C4-2B (cell line): ENCODE results near the gene AFAP1L1.

Experiments
- ZFX ChIP-seq: fragments of 450-650 bp; IDR thresholded peaks from 2 replicates; pipeline ENCODE4 v1.6.1; 2017
- TF ChIP-seq, protein P1 (sequence below): fragments of 450-650 bp; conservative IDR thresholded peaks from 2 replicates; pipeline ENCODE4 v1.5.1; 2017; ENCODE audit warnings: mild to moderate bottlenecking

DNA sequence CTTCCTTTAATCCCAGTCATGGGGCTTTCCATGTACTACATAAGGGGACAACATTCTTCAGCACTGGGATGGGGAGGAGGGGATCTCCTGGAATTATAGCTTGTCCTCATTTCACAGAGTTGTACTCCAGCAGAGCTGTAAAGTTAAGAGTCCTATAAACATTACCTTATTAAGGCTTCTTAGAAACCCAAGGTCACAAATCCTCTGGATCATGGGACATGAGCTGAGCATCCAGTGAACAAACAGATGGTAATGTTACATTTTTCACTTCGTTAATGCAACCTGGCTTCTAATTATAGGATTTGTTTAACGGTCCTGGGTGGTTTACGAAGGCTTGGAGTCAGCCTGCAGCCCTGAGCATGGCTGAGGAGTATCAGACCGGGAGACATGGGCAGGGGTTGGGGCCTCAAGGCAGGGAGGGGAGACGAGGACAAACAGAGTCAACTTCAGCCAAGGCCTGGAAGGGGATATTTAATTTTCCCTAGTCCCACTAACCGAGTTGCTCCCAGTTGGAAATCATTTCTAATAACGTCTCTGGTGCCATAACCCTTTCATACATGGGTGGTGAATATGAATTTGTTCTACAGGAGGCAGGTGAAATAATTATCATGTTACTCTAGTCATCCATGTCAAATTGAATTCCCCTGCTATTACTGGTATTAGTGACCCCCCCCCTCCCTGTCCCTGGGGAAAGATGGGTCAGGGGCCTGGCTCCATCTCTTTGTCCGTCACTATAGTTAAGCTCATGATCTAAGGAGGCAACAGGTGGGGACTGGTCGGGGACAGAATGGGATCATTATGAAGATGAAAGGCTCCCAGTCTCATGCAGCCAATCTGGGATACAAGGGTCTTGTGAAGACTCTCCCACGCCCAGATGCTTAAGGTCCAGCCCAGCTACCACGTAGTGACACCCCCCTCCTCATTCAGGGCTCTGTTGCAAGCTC is 118.2 kb downstream of the AFAP1L1 start:
- TF ChIP-seq, protein P1, sequence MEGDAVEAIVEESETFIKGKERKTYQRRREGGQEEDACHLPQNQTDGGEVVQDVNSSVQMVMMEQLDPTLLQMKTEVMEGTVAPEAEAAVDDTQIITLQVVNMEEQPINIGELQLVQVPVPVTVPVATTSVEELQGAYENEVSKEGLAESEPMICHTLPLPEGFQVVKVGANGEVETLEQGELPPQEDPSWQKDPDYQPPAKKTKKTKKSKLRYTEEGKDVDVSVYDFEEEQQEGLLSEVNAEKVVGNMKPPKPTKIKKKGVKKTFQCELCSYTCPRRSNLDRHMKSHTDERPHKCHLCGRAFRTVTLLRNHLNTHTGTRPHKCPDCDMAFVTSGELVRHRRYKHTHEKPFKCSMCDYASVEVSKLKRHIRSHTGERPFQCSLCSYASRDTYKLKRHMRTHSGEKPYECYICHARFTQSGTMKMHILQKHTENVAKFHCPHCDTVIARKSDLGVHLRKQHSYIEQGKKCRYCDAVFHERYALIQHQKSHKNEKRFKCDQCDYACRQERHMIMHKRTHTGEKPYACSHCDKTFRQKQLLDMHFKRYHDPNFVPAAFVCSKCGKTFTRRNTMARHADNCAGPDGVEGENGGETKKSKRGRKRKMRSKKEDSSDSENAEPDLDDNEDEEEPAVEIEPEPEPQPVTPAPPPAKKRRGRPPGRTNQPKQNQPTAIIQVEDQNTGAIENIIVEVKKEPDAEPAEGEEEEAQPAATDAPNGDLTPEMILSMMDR, result no peak
- TF ChIP-seq ZFX, result no peak
